ENCODE results near the gene MISP. TPM values are rescaled to one million over a fixed set of nuclear protein-coding genes. Genes with fewer than 3 reads are reported as not detected.

The MISP gene
- total and polyA plus RNA-seq, 2 experiments from 2014 or later: 0.27 to 0.28 TPM

- Histone ChIP-seq H3K27me3 (ENCODE audit: insufficient read depth) (no peaks in the 10 kb centered on the region), H4K20me1 (replicated peaks; ENCODE audit: insufficient read depth) (no peaks in the 10 kb centered on the region), H3F3A (replicated peaks; ENCODE audit: low read depth) (no peaks in the 10 kb centered on the region), H3K9me2 (ENCODE audit: insufficient read depth) (no peaks in the 10 kb centered on the region), H3K4me3 (no peak overlapping the region), H3K36me3 (ENCODE audit: insufficient read depth) (no peaks in the 10 kb centered on the region), H2AFZ (no peak overlapping the region), H3K27ac (ENCODE audit: low read depth) (no peak overlapping the region), H3K4me1 (ENCODE audit: insufficient read depth) (no peaks in the 10 kb centered on the region), H3K79me2 (replicated peaks; ENCODE audit: insufficient read depth) (no peaks in the 10 kb centered on the region), H3K4me2 (no peak overlapping the region)
- no peak overlapping the region for H3K27ac Mint-ChIP-seq
- peaks cover 8% of the 10 kb centered on the region for H3K27me3 Mint-ChIP-seq (ENCODE audit: insufficient read depth, low read depth, poor library complexity)
- DNase-seq (ENCODE audit: low spot score) (no peak), ATAC-seq (no peak)
- H3K4me1 Mint-ChIP-seq: no peaks in the 10 kb centered on the region
- peaks cover 22% of the 10 kb centered on the region; the same call in 2 of the 3 replicates for H3K9me3 Mint-ChIP-seq
- H3K4me3 Mint-ChIP-seq: no peak overlapping the region
- TF ChIP-seq CREB1 (CRISPR knock-in tag; IDR thresholded peaks at IDR 0.05; ENCODE audit: low read depth) (no peak), ZNF462 (CRISPR knock-in tag; IDR thresholded peaks at IDR 0.05) (no peak), NANOG (IDR thresholded peaks at IDR 0.05; ENCODE audit: borderline replicate concordance) (no peak)
- no peaks in the 10 kb centered on the region; the same call in 1 of the 3 replicates for H3K36me3 Mint-ChIP-seq (ENCODE audit: low read depth)
Measured at GRCh38 chr19:747432-748273, 3.3 kb upstream of the MISP start.

- DNase-seq (ENCODE audit: low spot score): no peak
- peak; percentile 41 for ATAC-seq
- no peaks in the 10 kb centered on the region; the same call in 1 of the 3 replicates for H3K36me3 Mint-ChIP-seq (ENCODE audit: low read depth)
- Histone ChIP-seq H3K27ac (ENCODE audit: low read depth) (no peak overlapping the region), H3K4me1 (ENCODE audit: insufficient read depth) (no peaks in the 10 kb centered on the region), H3K79me2 (replicated peaks; ENCODE audit: insufficient read depth) (no peaks in the 10 kb centered on the region), H3F3A (replicated peaks; ENCODE audit: low read depth) (0 out of 2 replicates have a peak, but pooled peaks cover 3% of the 10 kb centered on the region), H3K4me3 (no peak overlapping the region), H3K27me3 (ENCODE audit: insufficient read depth) (no peaks in the 10 kb centered on the region), H2AFZ (no peak overlapping the region), H3K4me2 (no peak overlapping the region), H4K20me1 (replicated peaks; ENCODE audit: insufficient read depth) (no peaks in the 10 kb centered on the region), H3K9me2 (ENCODE audit: insufficient read depth) (no peaks in the 10 kb centered on the region), H3K36me3 (ENCODE audit: insufficient read depth) (no peaks in the 10 kb centered on the region)
- H3K4me1 Mint-ChIP-seq: no peaks in the 10 kb centered on the region
- H3K27ac Mint-ChIP-seq: no peak overlapping the region
- H3K9me3 Mint-ChIP-seq: peaks cover 22% of the 10 kb centered on the region; the same call in 2 of the 3 replicates
- peaks cover 8% of the 10 kb centered on the region for H3K27me3 Mint-ChIP-seq (ENCODE audit: insufficient read depth, low read depth, poor library complexity)
- H3K4me3 Mint-ChIP-seq: no peak overlapping the region
- no peak for TF ChIP-seq NANOG (IDR thresholded peaks at IDR 0.05; ENCODE audit: borderline replicate concordance)
- TF ChIP-seq ETS1 (IDR thresholded peaks at IDR 0.05): no peak
- no peak for TF ChIP-seq STAT1 (IDR thresholded peaks at IDR 0.05; ENCODE audit: unreplicated experiment)
- TF ChIP-seq ZNF114 (CRISPR knock-in tag; IDR thresholded peaks at IDR 0.05): no peak
- no peak for TF ChIP-seq REST (IDR thresholded peaks at IDR 0.05; ENCODE audit: unreplicated experiment)
- no peak for TF ChIP-seq ZNF331 (CRISPR knock-in tag; IDR thresholded peaks at IDR 0.05; ENCODE audit: low read depth)
- no peak for TF ChIP-seq CREB1 (CRISPR knock-in tag; IDR thresholded peaks at IDR 0.05; ENCODE audit: low read depth)
Measured at GRCh38 chr19:748274-748598, 2.7 kb upstream of the MISP start.
